ENCODE data around the gene HSF2BP.

Gene HSF2BP

GRCh38 chr21:43644071-43644470, 15.2 kb downstream of the HSF2BP start:
- no peaks in the 10 kb centered on the region for H3K27me3 ChIP-seq (ENCODE audit: control insufficient read depth, insufficient read depth, low read length)
- no peak overlapping the region for H3K27ac ChIP-seq (ENCODE audit: low read length)
- H3K36me3 ChIP-seq (ENCODE audit: control insufficient read depth, low read depth, low read length), result no peaks in the 10 kb centered on the region
- peaks cover 4% of the 10 kb centered on the region for H3K4me1 ChIP-seq (ENCODE audit: control insufficient read depth, low read depth, low read length)
- no peak overlapping the region for H3K9ac ChIP-seq (ENCODE audit: low read length)
- no peaks in the 10 kb centered on the region for H3K9me3 ChIP-seq (ENCODE audit: control insufficient read depth, low read depth, low read length)
- H3K4me3 ChIP-seq (ENCODE audit: low read length), result no peak overlapping the region

DNA sequence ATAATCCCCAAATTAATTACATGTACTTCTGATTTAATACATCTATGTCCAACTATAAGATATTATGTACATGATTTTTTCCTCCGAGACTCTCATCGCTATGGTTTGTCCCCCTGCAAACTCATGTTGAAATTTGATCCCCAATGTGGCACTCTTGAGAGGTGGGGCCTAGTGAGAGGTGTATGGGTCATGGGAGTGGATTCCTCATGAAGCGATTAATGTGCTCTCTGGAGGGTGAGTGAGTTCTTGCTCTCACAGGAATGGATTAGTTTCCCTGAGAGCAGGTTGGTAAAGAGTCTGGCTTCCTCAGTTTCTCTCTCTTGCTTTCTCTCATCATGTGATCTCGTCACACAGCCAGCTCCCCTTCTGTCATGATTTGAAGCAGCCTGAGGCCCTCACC, 16.1 kb downstream of the HSF2BP start:
- Histone ChIP-seq H3K4me3 (ENCODE audit: low read length) (no peak overlapping the region), H3K4me1 (ENCODE audit: control insufficient read depth, low read depth, low read length) (peaks cover 4% of the 10 kb centered on the region), H3K9ac (ENCODE audit: low read length) (no peak overlapping the region), H3K9me3 (ENCODE audit: control insufficient read depth, low read depth, low read length) (no peaks in the 10 kb centered on the region), H3K27me3 (ENCODE audit: control insufficient read depth, insufficient read depth, low read length) (no peaks in the 10 kb centered on the region), H3K27ac (ENCODE audit: low read length) (no peak overlapping the region), H3K36me3 (ENCODE audit: control insufficient read depth, low read depth, low read length) (no peaks in the 10 kb centered on the region)

GRCh38 chr21:43640400-43640799, 18.9 kb downstream of the HSF2BP start:
- H3K4me3 ChIP-seq (ENCODE audit: low read length), result no peak overlapping the region
- H3K36me3 ChIP-seq (ENCODE audit: control insufficient read depth, low read depth, low read length), result no peaks in the 10 kb centered on the region
- H3K4me1 ChIP-seq (ENCODE audit: control insufficient read depth, low read depth, low read length), result no peaks in the 10 kb centered on the region
- no peak overlapping the region for H3K9ac ChIP-seq (ENCODE audit: low read length)
- H3K27me3 ChIP-seq (ENCODE audit: control insufficient read depth, insufficient read depth, low read length), result no peaks in the 10 kb centered on the region
- no peak overlapping the region for H3K27ac ChIP-seq (ENCODE audit: low read length)
- no peaks in the 10 kb centered on the region for H3K9me3 ChIP-seq (ENCODE audit: control insufficient read depth, low read depth, low read length)

DNA sequence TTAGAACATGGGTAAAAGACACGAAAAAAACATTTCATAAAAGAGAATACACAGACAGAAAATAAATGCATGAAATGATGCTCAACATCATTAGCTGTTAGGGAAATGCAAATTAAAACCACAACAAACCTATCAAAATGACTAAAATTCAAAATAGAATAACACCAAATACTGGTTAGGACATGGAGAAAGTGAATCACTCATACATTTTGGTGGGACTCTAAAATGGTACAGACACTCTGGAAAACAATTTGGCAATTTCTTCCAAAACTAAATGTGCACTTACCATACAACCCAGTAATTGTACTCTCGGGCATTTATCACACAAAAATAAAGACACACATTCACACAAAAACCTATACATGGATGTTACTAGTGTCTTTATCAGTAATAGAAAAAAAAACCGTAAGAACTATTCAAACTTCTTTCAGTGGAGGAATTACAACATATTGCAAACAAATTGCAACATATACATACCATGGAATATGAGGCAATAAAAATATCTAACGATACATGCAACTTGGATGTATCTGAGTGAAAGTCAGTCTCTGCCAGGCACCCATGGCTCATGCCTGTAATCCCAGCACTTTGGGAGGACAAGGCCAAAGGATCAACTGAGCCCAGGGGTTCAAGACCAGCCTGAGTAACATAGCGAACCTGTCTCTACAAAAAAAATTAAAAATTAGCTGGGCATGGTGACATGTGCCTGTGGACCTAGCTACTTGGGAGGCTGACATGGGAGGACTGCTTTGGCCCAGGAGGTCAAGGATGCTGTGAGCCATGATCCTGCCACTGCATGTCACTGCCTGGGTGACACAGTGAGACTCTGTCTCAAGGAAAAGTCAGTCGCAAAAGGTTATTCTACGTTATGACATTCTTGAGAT, 19.6 kb downstream of the HSF2BP start:
- Histone ChIP-seq H3K9me3 (ENCODE audit: control insufficient read depth, low read depth, low read length) (no peaks in the 10 kb centered on the region), H3K9ac (ENCODE audit: low read length) (no peak overlapping the region), H3K27ac (ENCODE audit: low read length) (no peak overlapping the region)

DNA sequence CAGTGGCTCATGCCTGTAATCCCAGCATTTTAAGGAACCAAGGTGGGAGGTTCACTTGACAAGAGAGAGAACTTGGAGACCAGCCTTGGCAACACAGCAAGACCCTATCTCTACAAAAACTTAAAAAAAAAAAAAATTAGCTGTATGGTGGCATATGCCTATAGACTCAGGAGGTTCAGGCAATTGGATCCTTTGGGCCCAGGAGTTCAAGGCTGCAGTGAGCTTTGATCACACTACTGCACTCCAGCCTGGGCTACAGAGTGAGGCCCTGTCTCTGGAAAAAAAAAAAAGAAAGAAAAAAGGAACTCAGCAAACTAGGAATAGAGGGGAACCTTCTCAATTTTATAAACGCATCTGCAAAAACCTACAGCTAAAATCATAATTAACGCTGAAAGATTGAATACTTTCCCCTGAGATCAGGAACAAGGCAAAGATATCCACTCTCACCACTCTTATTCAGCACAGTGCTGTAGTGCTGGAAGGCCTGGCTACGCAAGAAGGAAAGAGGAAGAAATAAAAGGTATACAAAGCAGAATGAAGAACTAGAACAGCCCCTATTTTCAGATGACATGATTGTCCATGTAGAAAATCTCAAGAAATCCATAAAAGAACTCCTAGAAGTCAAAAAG, 21.6 kb downstream of the HSF2BP start:
- Histone ChIP-seq H3K4me3 (ENCODE audit: low read length) (no peak overlapping the region), H3K27ac (ENCODE audit: low read length) (no peak overlapping the region), H3K27me3 (ENCODE audit: control insufficient read depth, insufficient read depth, low read length) (no peaks in the 10 kb centered on the region), H3K9ac (ENCODE audit: low read length) (no peak overlapping the region), H3K36me3 (ENCODE audit: control insufficient read depth, low read depth, low read length) (no peaks in the 10 kb centered on the region), H3K4me1 (ENCODE audit: control insufficient read depth, low read depth, low read length) (no peaks in the 10 kb centered on the region), H3K9me3 (ENCODE audit: control insufficient read depth, low read depth, low read length) (no peaks in the 10 kb centered on the region)

More for the DNA sequence above, 19.6 kb downstream of the HSF2BP start:
- no peak overlapping the region for H3K4me3 ChIP-seq (ENCODE audit: low read length)
- no peaks in the 10 kb centered on the region for H3K27me3 ChIP-seq (ENCODE audit: control insufficient read depth, insufficient read depth, low read length)
- no peaks in the 10 kb centered on the region for H3K4me1 ChIP-seq (ENCODE audit: control insufficient read depth, low read depth, low read length)
- H3K36me3 ChIP-seq (ENCODE audit: control insufficient read depth, low read depth, low read length), result no peaks in the 10 kb centered on the region

DNA sequence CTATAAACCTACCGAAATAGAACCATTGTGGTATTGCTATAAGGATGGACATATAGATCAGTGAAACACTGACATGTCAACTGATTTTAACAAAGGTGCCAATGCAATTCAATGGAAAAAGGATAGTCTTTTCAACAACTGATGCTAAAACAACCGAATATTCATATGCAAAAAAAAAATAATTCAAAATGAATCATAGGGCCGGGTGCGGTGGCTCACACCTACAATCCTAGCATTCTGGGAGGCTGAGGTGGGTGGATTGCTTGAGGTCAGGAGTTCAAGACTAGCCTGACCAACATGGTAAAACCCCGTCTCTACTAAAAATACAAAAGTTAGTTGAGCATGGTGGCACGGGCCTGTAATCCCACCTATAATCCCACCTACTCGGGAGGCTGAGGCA, 23.9 kb downstream of the HSF2BP start:
- Histone ChIP-seq H3K36me3 (ENCODE audit: control insufficient read depth, low read depth, low read length) (no peaks in the 10 kb centered on the region), H3K9me3 (ENCODE audit: control insufficient read depth, low read depth, low read length) (no peaks in the 10 kb centered on the region), H3K4me1 (ENCODE audit: control insufficient read depth, low read depth, low read length) (no peaks in the 10 kb centered on the region), H3K9ac (ENCODE audit: low read length) (no peak overlapping the region), H3K27me3 (ENCODE audit: control insufficient read depth, insufficient read depth, low read length) (no peaks in the 10 kb centered on the region), H3K27ac (ENCODE audit: low read length) (no peak overlapping the region), H3K4me3 (ENCODE audit: low read length) (no peak overlapping the region)

DNA sequence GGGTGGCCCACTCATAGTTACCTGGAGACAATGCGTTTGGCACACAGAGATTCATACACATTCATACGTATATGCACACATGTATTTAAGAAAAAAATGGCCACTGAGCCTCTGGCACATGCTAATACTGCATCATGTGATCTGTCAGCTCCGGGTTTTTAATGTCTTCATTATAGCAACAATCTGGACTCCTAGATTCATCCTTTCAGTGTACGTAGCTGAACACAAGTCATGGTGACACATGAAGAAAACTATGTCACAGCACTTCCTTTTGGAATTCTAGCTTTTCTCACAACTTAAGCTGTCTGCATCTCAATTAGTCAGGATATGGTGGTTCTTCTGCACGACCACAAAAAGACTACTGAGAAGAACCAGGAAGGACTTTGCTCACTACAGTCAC, 24.7 kb downstream of the HSF2BP start:
- H3K9ac ChIP-seq (ENCODE audit: low read length), result no peak overlapping the region
- no peak overlapping the region for H3K4me3 ChIP-seq (ENCODE audit: low read length)
- H3K27ac ChIP-seq (ENCODE audit: low read length), result no peak overlapping the region
- no peaks in the 10 kb centered on the region for H3K4me1 ChIP-seq (ENCODE audit: control insufficient read depth, low read depth, low read length)
- H3K36me3 ChIP-seq (ENCODE audit: control insufficient read depth, low read depth, low read length), result no peaks in the 10 kb centered on the region
- no peaks in the 10 kb centered on the region for H3K9me3 ChIP-seq (ENCODE audit: control insufficient read depth, low read depth, low read length)
- H3K27me3 ChIP-seq (ENCODE audit: control insufficient read depth, insufficient read depth, low read length), result no peaks in the 10 kb centered on the region

GRCh38 chr21:43632373-43632905, 26.8 kb downstream of the HSF2BP start:
- Histone ChIP-seq H3K27ac (ENCODE audit: low read length) (no peak overlapping the region), H3K4me1 (ENCODE audit: control insufficient read depth, low read depth, low read length) (no peaks in the 10 kb centered on the region), H3K4me3 (ENCODE audit: low read length) (no peak overlapping the region), H3K27me3 (ENCODE audit: control insufficient read depth, insufficient read depth, low read length) (no peaks in the 10 kb centered on the region), H3K36me3 (ENCODE audit: control insufficient read depth, low read depth, low read length) (no peaks in the 10 kb centered on the region), H3K9me3 (ENCODE audit: control insufficient read depth, low read depth, low read length) (no peaks in the 10 kb centered on the region), H3K9ac (ENCODE audit: low read length) (no peak overlapping the region)

GRCh38 chr21:43631411-43632107, 27.7 kb downstream of the HSF2BP start:
- H3K9me3 ChIP-seq (ENCODE audit: control insufficient read depth, low read depth, low read length), result no peaks in the 10 kb centered on the region
- H3K4me3 ChIP-seq (ENCODE audit: low read length), result no peak overlapping the region
- no peaks in the 10 kb centered on the region for H3K4me1 ChIP-seq (ENCODE audit: control insufficient read depth, low read depth, low read length)

GRCh38 chr21:43627527-43627926, 31.8 kb downstream of the HSF2BP start:
- no peak overlapping the region for H3K27ac ChIP-seq (ENCODE audit: low read length)
- no peak overlapping the region for H3K9ac ChIP-seq (ENCODE audit: low read length)
- H3K27me3 ChIP-seq (ENCODE audit: control insufficient read depth, insufficient read depth, low read length), result no peaks in the 10 kb centered on the region
- H3K4me3 ChIP-seq (ENCODE audit: low read length), result no peak overlapping the region
- no peaks in the 10 kb centered on the region for H3K4me1 ChIP-seq (ENCODE audit: control insufficient read depth, low read depth, low read length)
- no peaks in the 10 kb centered on the region for H3K36me3 ChIP-seq (ENCODE audit: control insufficient read depth, low read depth, low read length)
- H3K9me3 ChIP-seq (ENCODE audit: control insufficient read depth, low read depth, low read length), result no peaks in the 10 kb centered on the region

More at GRCh38 chr21:43631411-43632107, 27.7 kb downstream of the HSF2BP start:
- Histone ChIP-seq H3K9ac (ENCODE audit: low read length) (no peak overlapping the region), H3K36me3 (ENCODE audit: control insufficient read depth, low read depth, low read length) (no peaks in the 10 kb centered on the region), H3K27me3 (ENCODE audit: control insufficient read depth, insufficient read depth, low read length) (no peaks in the 10 kb centered on the region), H3K27ac (ENCODE audit: low read length) (no peak overlapping the region)

DNA sequence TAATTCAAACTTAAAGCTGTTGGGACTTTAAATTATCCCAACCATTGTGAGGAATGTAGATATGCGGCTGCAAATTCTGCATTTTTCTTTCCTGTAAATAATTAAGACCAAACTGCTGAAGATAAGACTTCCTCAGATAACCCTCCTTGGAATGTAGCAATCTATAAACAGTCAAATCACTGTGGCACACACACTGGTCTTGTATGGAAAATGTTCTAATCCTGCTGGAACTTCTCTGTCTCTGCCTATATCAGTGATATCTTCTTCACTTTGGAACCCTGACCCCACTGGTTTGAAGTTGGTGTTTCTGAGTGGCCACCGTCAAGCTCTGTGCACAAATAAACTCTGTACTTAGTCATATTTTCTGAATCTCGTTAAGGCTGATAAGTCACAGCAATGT, 32.9 kb downstream of the HSF2BP start:
- Histone ChIP-seq H3K9ac (ENCODE audit: low read length) (no peak overlapping the region), H3K9me3 (ENCODE audit: control insufficient read depth, low read depth, low read length) (no peaks in the 10 kb centered on the region), H3K4me1 (ENCODE audit: control insufficient read depth, low read depth, low read length) (no peaks in the 10 kb centered on the region), H3K27me3 (ENCODE audit: control insufficient read depth, insufficient read depth, low read length) (no peaks in the 10 kb centered on the region), H3K36me3 (ENCODE audit: control insufficient read depth, low read depth, low read length) (no peaks in the 10 kb centered on the region), H3K4me3 (ENCODE audit: low read length) (no peak overlapping the region), H3K27ac (ENCODE audit: low read length) (no peak overlapping the region)
